ENCODE data around the gene LIMA1. TPM values are rescaled to one million over a fixed set of nuclear protein-coding genes. Genes with fewer than 3 reads are reported as not detected.

The LIMA1 gene
- total RNA-seq, 4 donors from 2014 or later, result 194 to 256 (median 228) TPM

DNA sequence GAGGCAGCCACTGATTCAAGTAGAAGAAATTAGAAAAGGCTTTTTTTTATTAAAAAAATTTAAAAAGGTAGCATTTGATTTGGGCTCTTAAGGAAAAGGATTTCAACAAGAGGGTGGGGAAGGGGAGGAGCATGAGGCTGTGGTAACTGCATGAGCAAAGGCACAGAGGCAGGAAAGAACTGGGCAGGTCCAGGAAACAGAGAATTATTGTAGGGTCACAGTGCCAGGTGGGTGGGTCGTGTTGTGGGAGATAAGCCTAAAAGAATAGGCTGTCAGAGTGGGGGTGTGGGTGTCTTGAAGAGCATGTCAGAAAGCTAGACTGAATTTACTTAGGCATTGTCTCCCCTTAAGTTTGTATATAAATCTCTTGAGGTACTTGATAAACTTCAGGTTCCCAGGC, 7.8 kb downstream of the LIMA1 start:
- no peak for TF ChIP-seq CTCF (IDR thresholded peaks at IDR 0.05; ENCODE audit: low read depth)

GRCh38 chr12:50271724-50272247, 11.5 kb downstream of the LIMA1 start:
- no peak for TF ChIP-seq CTCF (IDR thresholded peaks at IDR 0.05; ENCODE audit: low read depth)

GRCh38 chr12:50268482-50268881, 14.8 kb downstream of the LIMA1 start:
- no peak for TF ChIP-seq CTCF (IDR thresholded peaks at IDR 0.05; ENCODE audit: low read depth)

DNA sequence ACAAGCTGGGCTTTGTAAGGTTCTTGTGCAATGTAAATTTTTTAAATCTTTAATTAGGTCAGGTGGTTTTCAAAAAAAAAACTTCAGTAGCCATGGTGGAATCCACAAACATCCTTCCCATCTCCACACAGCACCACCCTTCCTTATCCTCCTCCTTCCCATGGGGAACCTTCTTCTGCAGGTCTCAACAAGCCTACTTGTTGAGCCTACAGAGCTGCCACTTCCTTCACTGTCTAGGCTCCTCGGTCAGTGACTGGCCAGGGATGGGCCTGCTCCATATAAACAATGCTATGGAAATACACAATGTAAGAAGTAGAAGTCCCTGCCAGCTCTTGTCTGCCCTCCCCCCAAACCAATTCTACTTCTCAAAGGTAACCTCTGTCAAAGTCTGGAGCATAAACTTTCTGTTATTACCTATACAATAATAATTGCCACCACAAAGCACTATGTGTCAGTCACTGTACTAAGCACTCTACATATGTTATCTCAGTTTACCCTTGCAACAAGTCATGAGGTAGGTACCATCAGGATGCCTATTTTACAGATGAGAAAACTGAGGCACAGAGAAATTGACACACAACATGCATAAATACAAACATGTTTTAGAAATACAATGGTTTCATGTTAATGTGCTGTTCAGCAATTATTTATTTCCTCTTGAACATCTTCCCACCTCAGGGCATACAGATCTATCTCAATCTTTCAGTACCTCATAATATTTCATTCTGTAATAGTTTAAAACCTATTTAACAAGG, 17.4 kb downstream of the LIMA1 start:
- TF ChIP-seq CTCF (IDR thresholded peaks at IDR 0.05; ENCODE audit: low read depth), result no peak

- TF ChIP-seq CTCF (IDR thresholded peaks at IDR 0.05; ENCODE audit: low read depth), result no peak
Measured at GRCh38 chr12:50263832-50264231, 19.5 kb downstream of the LIMA1 start.

- TF ChIP-seq CTCF (IDR thresholded peaks at IDR 0.05; ENCODE audit: low read depth), result no peak
Measured at GRCh38 chr12:50261654-50262053, 21.7 kb downstream of the LIMA1 start.

DNA sequence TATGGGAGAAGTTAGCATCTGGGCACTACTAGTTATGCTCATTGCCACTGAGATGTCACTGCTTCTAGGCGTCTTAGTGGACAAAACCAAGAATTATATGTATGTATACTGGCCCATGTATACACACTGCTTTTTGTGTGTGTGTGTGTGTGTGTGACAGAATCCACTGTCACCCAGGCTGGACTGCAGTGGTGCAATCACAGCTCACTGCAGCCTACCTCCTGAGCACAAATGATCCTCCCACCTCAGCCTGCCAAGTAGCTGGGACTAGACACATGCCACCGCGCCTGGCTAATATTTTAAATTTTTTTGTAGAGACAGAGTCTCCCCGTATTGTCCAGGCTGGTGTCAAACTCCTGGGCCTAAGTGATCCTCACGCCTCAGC, 25.2 kb downstream of the LIMA1 start:
- TF ChIP-seq CTCF (IDR thresholded peaks at IDR 0.05; ENCODE audit: low read depth), result no peak

All from subcutaneous adipose tissue (tissue), 4 donors.